ENCODE data around the gene RRAGD. TPM values are rescaled to one million over a fixed set of nuclear protein-coding genes. Genes with fewer than 3 reads are reported as not detected.

The RRAGD gene
- total RNA-seq, 1 experiment from 2014 or later: 18.4 TPM

GRCh38 chr6:89352278-89353117 lies 59.6 kb downstream of the RRAGD start, which contains the start of gene UBE2J1:
Gene UBE2J1, minus strand, starts transcription at chr6:89352722. Its CDS starts 153 bp downstream, at chr6:89352569.
- peak; percentile 87 for DNase-seq (ENCODE audit: low spot score)
- in situ Hi-C loops (cut with HindIII; ENCODE audit: low sequenced_read_pairs): no loop called here

GRCh38 chr6:89351671-89352277 lies 60.3 kb downstream of the RRAGD start:
- in situ Hi-C loops (cut with HindIII; ENCODE audit: low sequenced_read_pairs): no loop called here
- no peak for DNase-seq (ENCODE audit: low spot score)

GRCh38 chr6:89350281-89350966 lies 61.6 kb downstream of the RRAGD start:
- no peak for DNase-seq (ENCODE audit: low spot score)
- in situ Hi-C loops (cut with HindIII; ENCODE audit: low sequenced_read_pairs): no loop called here

- no peak for DNase-seq (ENCODE audit: low spot score)
- in situ Hi-C loops (cut with HindIII; ENCODE audit: low sequenced_read_pairs): no loop called here
Measured at GRCh38 chr6:89348372-89348771, 63.7 kb downstream of the RRAGD start.

GRCh38 chr6:89347825-89348224 lies 64.2 kb downstream of the RRAGD start:
- in situ Hi-C loops (cut with HindIII; ENCODE audit: low sequenced_read_pairs): no loop called here
- no peak for DNase-seq (ENCODE audit: low spot score)

GRCh38 chr6:89346433-89346832 lies 65.6 kb downstream of the RRAGD start:
- in situ Hi-C loops (cut with HindIII; ENCODE audit: low sequenced_read_pairs): no loop called here
- DNase-seq (ENCODE audit: low spot score): no peak

GRCh38 chr6:89339565-89339964 lies 72.5 kb downstream of the RRAGD start:
- in situ Hi-C loops (cut with HindIII; ENCODE audit: low sequenced_read_pairs): no loop called here
- no peak for DNase-seq (ENCODE audit: low spot score)

GRCh38 chr6:89335164-89335563 lies 76.9 kb downstream of the RRAGD start:
- DNase-seq (ENCODE audit: low spot score): no peak
- in situ Hi-C loops (cut with HindIII; ENCODE audit: low sequenced_read_pairs): no loop called here

- no peak for DNase-seq (ENCODE audit: low spot score)
- in situ Hi-C loops (cut with HindIII; ENCODE audit: low sequenced_read_pairs): no loop called here
Measured at GRCh38 chr6:89330910-89331309, 81.2 kb downstream of the RRAGD start.

GRCh38 chr6:89328976-89329375 lies 83.1 kb downstream of the RRAGD start:
- DNase-seq (ENCODE audit: low spot score): no peak
- in situ Hi-C loops (cut with HindIII; ENCODE audit: low sequenced_read_pairs): no loop called here

- no peak for DNase-seq (ENCODE audit: low spot score)
- in situ Hi-C loops (cut with HindIII; ENCODE audit: low sequenced_read_pairs): no loop called here
Measured at GRCh38 chr6:89324304-89324703, 87.8 kb downstream of the RRAGD start.

GRCh38 chr6:89323511-89323971 lies 88.5 kb downstream of the RRAGD start:
- DNase-seq (ENCODE audit: low spot score): no peak
- in situ Hi-C loops (cut with HindIII; ENCODE audit: low sequenced_read_pairs): no loop called here

GRCh38 chr6:89321131-89321970 lies 90.7 kb downstream of the RRAGD start:
- in situ Hi-C loops (cut with HindIII; ENCODE audit: low sequenced_read_pairs): no loop called here

GRCh38 chr6:89320012-89320559 lies 92.0 kb downstream of the RRAGD start:
- in situ Hi-C loops (cut with HindIII; ENCODE audit: low sequenced_read_pairs): no loop called here
- no peak for DNase-seq (ENCODE audit: low spot score)

More at GRCh38 chr6:89321131-89321970, 90.7 kb downstream of the RRAGD start:
- DNase-seq (ENCODE audit: low spot score): no peak

GRCh38 chr6:89317067-89317466 lies 95.0 kb downstream of the RRAGD start:
- in situ Hi-C loops (cut with HindIII; ENCODE audit: low sequenced_read_pairs): no loop called here
- no peak for DNase-seq (ENCODE audit: low spot score)

- no peak for DNase-seq (ENCODE audit: low spot score)
- in situ Hi-C loops (cut with HindIII; ENCODE audit: low sequenced_read_pairs): no loop called here
Measured at GRCh38 chr6:89315249-89315885, 96.7 kb downstream of the RRAGD start, which contains the start of gene GABRR2. Gene GABRR2, minus strand, starts transcription at chr6:89315299. Its CDS starts 134 bp downstream, at chr6:89315165.

GRCh38 chr6:89314692-89315091 lies 97.4 kb downstream of the RRAGD start:
- in situ Hi-C loops (cut with HindIII; ENCODE audit: low sequenced_read_pairs): no loop called here
- DNase-seq (ENCODE audit: low spot score): no peak

Data from G401 (cell line).